HepG2 (cell line): ENCODE data around the gene MAPK12. TPM values are rescaled to one million over a fixed set of nuclear protein-coding genes. Genes with fewer than 3 reads are reported as not detected.

Source experiments
- ATAD3A ChIP-seq: sonication (generic); formaldehyde crosslinking; IDR thresholded peaks from 2 replicates; pipeline ENCODE4 v1.4.0; 2020; ENCODE audit warnings: missing genetic modification reagents
- CAMTA2 ChIP-seq: sonication (generic); formaldehyde crosslinking; IDR thresholded peaks from 2 replicates; pipeline ENCODE4 v1.4.0; 2020; ENCODE audit warnings: mild to moderate bottlenecking, missing genetic modification reagents, borderline replicate concordance
- FOXA1 ChIP-seq, 2 experiments: fragments of 450-650 bp in 1 of 2; sonication (generic) in 1 of 2; formaldehyde crosslinking in 1 of 2; IDR thresholded peaks; 2 replicates each; pipeline versions ENCODE4 v1.4.0 to v1.6.1; 2016 to 2020; ENCODE audit warnings: missing genetic modification reagents in 1 of 2
- FOXO1 ChIP-seq: sonication (generic); formaldehyde crosslinking; IDR thresholded peaks from 2 replicates; pipeline ENCODE4 v1.4.0; 2020; ENCODE audit warnings: missing genetic modification reagents
- GZF1 ChIP-seq: sonication (generic); formaldehyde crosslinking; IDR thresholded peaks from 2 replicates; pipeline ENCODE4 v1.5.1; 2020; ENCODE audit warnings: mild to moderate bottlenecking, missing genetic modification reagents
- MED8 ChIP-seq: sonication (generic); formaldehyde crosslinking; IDR thresholded peaks from 2 replicates; pipeline ENCODE4 v1.8.1; 2023; ENCODE audit warnings: mild to moderate bottlenecking, missing genetic modification reagents; ENCODE audit not compliant: insufficient replicate concordance
- NFIC ChIP-seq: IDR thresholded peaks from 2 replicates; pipeline ENCODE4 v1.6.1; 2012; ENCODE audit warnings: mild to moderate bottlenecking, low read length, inconsistent platforms
- PLRG1 ChIP-seq: fragments of 450-650 bp; conservative IDR thresholded peaks from 2 replicates; pipeline ENCODE4 v1.6.1; 2016
- RFX5 ChIP-seq: IDR thresholded peaks from 2 replicates; pipeline ENCODE4 v1.6.1; 2011; ENCODE audit warnings: low read depth, low read length, improper control_type of control experiment
- ZNF20 ChIP-seq: sonication (generic); formaldehyde crosslinking; IDR thresholded peaks from 2 replicates; pipeline ENCODE4 v1.4.0; 2020; ENCODE audit warnings: mild to moderate bottlenecking, moderate library complexity, missing genetic modification reagents
- ZNF44 ChIP-seq: sonication (generic); formaldehyde crosslinking; IDR thresholded peaks from 2 replicates; pipeline ENCODE4 v1.5.1; 2020; ENCODE audit warnings: mild to moderate bottlenecking, missing genetic modification reagents
- ZNF556 ChIP-seq: sonication (generic); formaldehyde crosslinking; IDR thresholded peaks from 2 replicates; pipeline ENCODE4 v1.4.0; 2020; ENCODE audit warnings: mild to moderate bottlenecking, missing genetic modification reagents, borderline replicate concordance
- polyA plus RNA-seq, 8 experiments: library from polyadenylated mRNA; depleted of rRNA in 3 of 8; stranded (reverse) in 7 of 8; unstranded in 1 of 8; fragments of >200 nt; fragmentation: Illumina TruSeq in 4 of 8; extraction: Trizol in 4 of 8; gene quantifications; 2 replicates each; pipeline versions ENCODE4 v1.2.1 to v1.2.3, GENCODE V29; 2011 to 2016; ENCODE audit warnings: low read depth in 4 of 8, missing spikeins in 1 of 8, mixed read lengths in 1 of 8; ENCODE audit not compliant: insufficient read depth in 1 of 8
- total RNA-seq, 5 experiments: library from RNA; depleted of rRNA; stranded (reverse); fragments of >200 nt; fragmentation: Illumina TruSeq; extraction: Trizol; gene quantifications; 2 replicates each; pipeline ENCODE4 v1.2.3, GENCODE V29; 2016; ENCODE audit warnings: low read depth in 1 of 5
- TF ChIP-seq, protein P1 (sequence below): sonication (generic); formaldehyde crosslinking; IDR thresholded peaks from 2 replicates; pipeline ENCODE4 v1.5.0; 2020; ENCODE audit warnings: mild to moderate bottlenecking, missing genetic modification reagents, borderline replicate concordance
- TF ChIP-seq, protein P2 (sequence below): fragments of 450-650 bp; IDR thresholded peaks from 2 replicates; pipeline ENCODE4 v1.6.1; 2017
- TF ChIP-seq, protein P3 (sequence below): sonication (generic); formaldehyde crosslinking; conservative IDR thresholded peaks from 2 replicates; pipeline ENCODE4 v1.4.0; 2020; ENCODE audit warnings: missing genetic modification reagents
- TF ChIP-seq, protein P4 (sequence below): sonication (generic); formaldehyde crosslinking; conservative IDR thresholded peaks from 2 replicates; pipeline ENCODE4 v1.4.0; 2020; ENCODE audit warnings: missing genetic modification reagents
- TF ChIP-seq, protein P5 (sequence below): sonication (generic); formaldehyde crosslinking; IDR thresholded peaks from 2 replicates; pipeline ENCODE4 v1.4.0; 2020; ENCODE audit warnings: missing genetic modification reagents
- TF ChIP-seq, protein P6 (sequence below): sonication (generic); formaldehyde crosslinking; IDR thresholded peaks from 2 replicates; pipeline ENCODE4 v1.4.0; 2020; ENCODE audit warnings: missing genetic modification reagents

Gene MAPK12
- total and polyA plus RNA-seq, 2 of the 13 experiments (the other 11 are each of a cell fraction or from before 2014, with no cell fraction given) = 22.2 to 23.3 TPM

DNA sequence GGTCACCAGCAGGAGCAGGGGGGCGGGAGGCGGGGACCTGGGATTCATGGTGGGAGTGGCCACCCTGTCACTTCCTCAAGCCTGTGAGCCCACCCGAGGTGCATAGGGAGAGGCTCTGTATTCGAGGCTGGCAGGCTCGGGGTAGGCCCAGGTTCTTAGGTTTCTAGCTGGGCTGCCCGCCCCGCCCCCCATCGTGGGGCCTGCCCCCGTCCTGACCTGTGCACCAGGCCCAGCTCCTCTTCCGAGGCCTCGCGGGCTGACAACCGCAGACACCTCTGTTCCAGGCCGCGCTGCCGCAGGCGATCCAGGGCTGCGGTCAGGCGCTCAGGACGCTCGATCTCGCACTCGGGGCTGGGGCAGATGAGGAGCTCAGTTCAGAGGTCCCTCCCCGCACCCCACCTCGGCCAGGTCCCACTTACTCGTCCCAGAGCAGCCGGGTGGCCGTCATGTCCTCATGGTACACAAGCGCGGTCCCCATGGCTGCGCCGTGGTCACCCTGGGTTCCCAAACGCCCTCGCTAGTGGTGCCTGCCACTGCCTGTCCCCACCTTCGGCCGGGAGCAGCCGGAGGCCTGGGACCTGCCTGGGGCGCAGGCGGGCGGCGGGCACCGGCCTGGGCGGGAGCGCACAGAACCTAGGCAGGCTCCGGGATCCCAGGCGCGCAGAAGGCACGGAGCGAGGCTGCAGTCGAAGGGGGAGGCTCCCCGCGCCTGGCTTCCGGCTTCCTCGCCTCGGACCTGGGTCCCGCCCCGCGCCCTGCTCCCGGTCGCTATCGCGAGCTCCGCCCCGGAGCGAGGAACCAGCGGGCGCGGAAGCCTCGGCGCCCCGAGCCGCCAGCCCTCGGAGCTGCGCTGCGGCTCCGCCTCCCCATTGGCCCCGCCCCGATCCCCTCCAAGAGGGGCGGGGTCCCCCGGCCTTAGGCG, 10.7 kb downstream of the MAPK12 start, which contains the start of gene HDAC10 (continued):
- TF ChIP-seq, protein P1, sequence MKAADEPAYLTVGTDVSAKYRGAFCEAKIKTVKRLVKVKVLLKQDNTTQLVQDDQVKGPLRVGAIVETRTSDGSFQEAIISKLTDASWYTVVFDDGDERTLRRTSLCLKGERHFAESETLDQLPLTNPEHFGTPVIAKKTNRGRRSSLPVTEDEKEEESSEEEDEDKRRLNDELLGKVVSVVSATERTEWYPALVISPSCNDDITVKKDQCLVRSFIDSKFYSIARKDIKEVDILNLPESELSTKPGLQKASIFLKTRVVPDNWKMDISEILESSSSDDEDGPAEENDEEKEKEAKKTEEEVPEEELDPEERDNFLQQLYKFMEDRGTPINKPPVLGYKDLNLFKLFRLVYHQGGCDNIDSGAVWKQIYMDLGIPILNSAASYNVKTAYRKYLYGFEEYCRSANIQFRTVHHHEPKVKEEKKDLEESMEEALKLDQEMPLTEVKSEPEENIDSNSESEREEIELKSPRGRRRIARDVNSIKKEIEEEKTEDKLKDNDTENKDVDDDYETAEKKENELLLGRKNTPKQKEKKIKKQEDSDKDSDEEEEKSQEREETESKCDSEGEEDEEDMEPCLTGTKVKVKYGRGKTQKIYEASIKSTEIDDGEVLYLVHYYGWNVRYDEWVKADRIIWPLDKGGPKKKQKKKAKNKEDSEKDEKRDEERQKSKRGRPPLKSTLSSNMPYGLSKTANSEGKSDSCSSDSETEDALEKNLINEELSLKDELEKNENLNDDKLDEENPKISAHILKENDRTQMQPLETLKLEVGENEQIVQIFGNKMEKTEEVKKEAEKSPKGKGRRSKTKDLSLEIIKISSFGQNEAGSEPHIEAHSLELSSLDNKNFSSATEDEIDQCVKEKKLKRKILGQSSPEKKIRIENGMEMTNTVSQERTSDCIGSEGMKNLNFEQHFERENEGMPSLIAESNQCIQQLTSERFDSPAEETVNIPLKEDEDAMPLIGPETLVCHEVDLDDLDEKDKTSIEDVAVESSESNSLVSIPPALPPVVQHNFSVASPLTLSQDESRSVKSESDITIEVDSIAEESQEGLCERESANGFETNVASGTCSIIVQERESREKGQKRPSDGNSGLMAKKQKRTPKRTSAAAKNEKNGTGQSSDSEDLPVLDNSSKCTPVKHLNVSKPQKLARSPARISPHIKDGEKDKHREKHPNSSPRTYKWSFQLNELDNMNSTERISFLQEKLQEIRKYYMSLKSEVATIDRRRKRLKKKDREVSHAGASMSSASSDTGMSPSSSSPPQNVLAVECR (CRISPR knock-in tag) = peak; percentile 92
- TF ChIP-seq, protein P2, sequence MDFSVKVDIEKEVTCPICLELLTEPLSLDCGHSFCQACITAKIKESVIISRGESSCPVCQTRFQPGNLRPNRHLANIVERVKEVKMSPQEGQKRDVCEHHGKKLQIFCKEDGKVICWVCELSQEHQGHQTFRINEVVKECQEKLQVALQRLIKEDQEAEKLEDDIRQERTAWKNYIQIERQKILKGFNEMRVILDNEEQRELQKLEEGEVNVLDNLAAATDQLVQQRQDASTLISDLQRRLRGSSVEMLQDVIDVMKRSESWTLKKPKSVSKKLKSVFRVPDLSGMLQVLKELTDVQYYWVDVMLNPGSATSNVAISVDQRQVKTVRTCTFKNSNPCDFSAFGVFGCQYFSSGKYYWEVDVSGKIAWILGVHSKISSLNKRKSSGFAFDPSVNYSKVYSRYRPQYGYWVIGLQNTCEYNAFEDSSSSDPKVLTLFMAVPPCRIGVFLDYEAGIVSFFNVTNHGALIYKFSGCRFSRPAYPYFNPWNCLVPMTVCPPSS = no peak
- peak; percentile 63; the same call in 1 of the 2 replicates for TF ChIP-seq ZNF556 (CRISPR knock-in tag)
- TF ChIP-seq, protein P3, sequence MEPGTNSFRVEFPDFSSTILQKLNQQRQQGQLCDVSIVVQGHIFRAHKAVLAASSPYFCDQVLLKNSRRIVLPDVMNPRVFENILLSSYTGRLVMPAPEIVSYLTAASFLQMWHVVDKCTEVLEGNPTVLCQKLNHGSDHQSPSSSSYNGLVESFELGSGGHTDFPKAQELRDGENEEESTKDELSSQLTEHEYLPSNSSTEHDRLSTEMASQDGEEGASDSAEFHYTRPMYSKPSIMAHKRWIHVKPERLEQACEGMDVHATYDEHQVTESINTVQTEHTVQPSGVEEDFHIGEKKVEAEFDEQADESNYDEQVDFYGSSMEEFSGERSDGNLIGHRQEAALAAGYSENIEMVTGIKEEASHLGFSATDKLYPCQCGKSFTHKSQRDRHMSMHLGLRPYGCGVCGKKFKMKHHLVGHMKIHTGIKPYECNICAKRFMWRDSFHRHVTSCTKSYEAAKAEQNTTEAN = 0 out of 2 replicates have a peak, but pooled peaks have one; percentile 45
- TF ChIP-seq ATAD3A (CRISPR knock-in tag) = no peak
- TF ChIP-seq RFX5 = no peak
- no peak for TF ChIP-seq MED8 (CRISPR knock-in tag)
- no peak for TF ChIP-seq NFIC
- no peak for TF ChIP-seq PLRG1
- no peak for TF ChIP-seq FOXO1 (CRISPR knock-in tag)
- TF ChIP-seq GZF1 (CRISPR knock-in tag) = no peak
- TF ChIP-seq, protein P4, sequence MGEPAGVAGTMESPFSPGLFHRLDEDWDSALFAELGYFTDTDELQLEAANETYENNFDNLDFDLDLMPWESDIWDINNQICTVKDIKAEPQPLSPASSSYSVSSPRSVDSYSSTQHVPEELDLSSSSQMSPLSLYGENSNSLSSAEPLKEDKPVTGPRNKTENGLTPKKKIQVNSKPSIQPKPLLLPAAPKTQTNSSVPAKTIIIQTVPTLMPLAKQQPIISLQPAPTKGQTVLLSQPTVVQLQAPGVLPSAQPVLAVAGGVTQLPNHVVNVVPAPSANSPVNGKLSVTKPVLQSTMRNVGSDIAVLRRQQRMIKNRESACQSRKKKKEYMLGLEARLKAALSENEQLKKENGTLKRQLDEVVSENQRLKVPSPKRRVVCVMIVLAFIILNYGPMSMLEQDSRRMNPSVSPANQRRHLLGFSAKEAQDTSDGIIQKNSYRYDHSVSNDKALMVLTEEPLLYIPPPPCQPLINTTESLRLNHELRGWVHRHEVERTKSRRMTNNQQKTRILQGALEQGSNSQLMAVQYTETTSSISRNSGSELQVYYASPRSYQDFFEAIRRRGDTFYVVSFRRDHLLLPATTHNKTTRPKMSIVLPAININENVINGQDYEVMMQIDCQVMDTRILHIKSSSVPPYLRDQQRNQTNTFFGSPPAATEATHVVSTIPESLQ (CRISPR knock-in tag) = no peak
- TF ChIP-seq, protein P5, sequence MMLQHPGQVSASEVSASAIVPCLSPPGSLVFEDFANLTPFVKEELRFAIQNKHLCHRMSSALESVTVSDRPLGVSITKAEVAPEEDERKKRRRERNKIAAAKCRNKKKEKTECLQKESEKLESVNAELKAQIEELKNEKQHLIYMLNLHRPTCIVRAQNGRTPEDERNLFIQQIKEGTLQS (CRISPR knock-in tag) = no peak
- TF ChIP-seq FOXA1 (IDR thresholded peaks at IDR 0.05) = no peak
- TF ChIP-seq FOXA1 (CRISPR knock-in tag; IDR thresholded peaks at IDR 0.05) = no peak; the same call in none of the 2 replicates
- TF ChIP-seq ZNF44 = no peak
- TF ChIP-seq, protein P6, sequence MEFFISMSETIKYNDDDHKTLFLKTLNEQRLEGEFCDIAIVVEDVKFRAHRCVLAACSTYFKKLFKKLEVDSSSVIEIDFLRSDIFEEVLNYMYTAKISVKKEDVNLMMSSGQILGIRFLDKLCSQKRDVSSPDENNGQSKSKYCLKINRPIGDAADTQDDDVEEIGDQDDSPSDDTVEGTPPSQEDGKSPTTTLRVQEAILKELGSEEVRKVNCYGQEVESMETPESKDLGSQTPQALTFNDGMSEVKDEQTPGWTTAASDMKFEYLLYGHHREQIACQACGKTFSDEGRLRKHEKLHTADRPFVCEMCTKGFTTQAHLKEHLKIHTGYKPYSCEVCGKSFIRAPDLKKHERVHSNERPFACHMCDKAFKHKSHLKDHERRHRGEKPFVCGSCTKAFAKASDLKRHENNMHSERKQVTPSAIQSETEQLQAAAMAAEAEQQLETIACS (CRISPR knock-in tag) = no peak
- no peak for TF ChIP-seq CAMTA2
- TF ChIP-seq ZNF20 (CRISPR knock-in tag) = no peak
